Mucosa of descending colon (tissue), 3 donors: Measurements from ENCODE around the gene NELFE. TPM values are rescaled to one million over a fixed set of nuclear protein-coding genes. Genes with fewer than 3 reads are reported as not detected.

Experiments
- ATAC-seq: fragments of 200-7000 bp; cut with Tn5 transposase; one replicate; pipeline ENCODE4 v1.9.1; 2020; ENCODE audit warnings: mild to moderate bottlenecking, moderate library complexity
- DNase-seq, 3 donors: peaks; one replicate each; pipeline ENCODE4 v3.0.0-alpha.2; 2020
- H3K36me3 ChIP-seq: fragments of 200-600 bp; one replicate; pipeline ENCODE4 v1.8.0; 2021; ENCODE audit warnings: low read depth, mild to moderate bottlenecking
- H3K4me1 ChIP-seq: fragments of 200-600 bp; one replicate; pipeline ENCODE4 v1.8.0; 2021; ENCODE audit warnings: low read depth, mild to moderate bottlenecking
- H3K4me3 ChIP-seq: fragments of 200-600 bp; one replicate; pipeline ENCODE4 v1.8.0; 2021; ENCODE audit warnings: mild to moderate bottlenecking
- H3K9me3 ChIP-seq: fragments of 200-600 bp; one replicate; pipeline ENCODE4 v1.8.0; 2021; ENCODE audit warnings: mild to moderate bottlenecking
- intact Hi-C, 2 donors: fragments of 100-400 bp; cut with DNase I in 1 of 2; cut with micrococcal nuclease in 1 of 2; formaldehyde crosslinking; loops; one replicate each; pipeline versions ENCODE4 v1.11.0 to v1.11.1; 2022; cut with DNase I, micrococcal nuclease
- total RNA-seq, 3 donors: library from RNA; stranded (reverse); fragmentation: NEBNext Ultra II Directional in 2 of 3; extraction: Animal tissue kit (Norgen Biotek cat#: 25700) in 2 of 3; gene quantifications; one replicate each; pipeline versions ENCODE4 v1.2.1 to v1.2.4, GENCODE V29; 2021 to 2023
- TF ChIP-seq, protein P1 (sequence below): fragments of 200-600 bp; IDR thresholded peaks from one replicate; pipeline ENCODE4 v1.8.0; 2022; ENCODE audit warnings: antibody characterized with exemption, mild to moderate bottlenecking
- donor health status: DM: no; HTN: no; CAD: no; lungs with moderate emphysema.
- donor health status: DM: no; HTN: no; CAD: no.
- donor health status: DM: no; HTN: yes; CAD: no.

NELFE gene
- total RNA-seq, 3 donors from 2014 or later: 44.9 to 52.4 (median 51.8) TPM

DNA sequence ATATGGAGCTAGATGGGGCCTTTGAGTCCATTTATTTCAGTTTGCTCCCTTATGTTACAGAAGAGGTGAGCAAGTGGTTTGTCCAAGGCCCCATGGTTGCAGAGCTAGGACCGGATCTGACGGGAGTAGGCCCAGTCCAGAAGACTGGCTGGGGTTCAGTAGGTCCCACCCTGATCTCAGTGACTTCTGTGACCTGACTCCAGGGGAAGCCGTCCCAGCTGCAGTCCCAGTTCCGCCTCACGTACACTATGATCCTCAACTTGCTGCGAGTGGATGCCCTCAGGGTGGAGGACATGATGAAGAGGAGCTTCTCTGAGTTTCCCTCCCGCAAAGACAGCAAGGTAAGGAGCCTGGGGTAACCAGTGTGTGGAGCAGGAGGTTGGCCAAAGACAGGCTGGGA lies 7.7 kb upstream of the NELFE start:
- TF ChIP-seq, protein P1, sequence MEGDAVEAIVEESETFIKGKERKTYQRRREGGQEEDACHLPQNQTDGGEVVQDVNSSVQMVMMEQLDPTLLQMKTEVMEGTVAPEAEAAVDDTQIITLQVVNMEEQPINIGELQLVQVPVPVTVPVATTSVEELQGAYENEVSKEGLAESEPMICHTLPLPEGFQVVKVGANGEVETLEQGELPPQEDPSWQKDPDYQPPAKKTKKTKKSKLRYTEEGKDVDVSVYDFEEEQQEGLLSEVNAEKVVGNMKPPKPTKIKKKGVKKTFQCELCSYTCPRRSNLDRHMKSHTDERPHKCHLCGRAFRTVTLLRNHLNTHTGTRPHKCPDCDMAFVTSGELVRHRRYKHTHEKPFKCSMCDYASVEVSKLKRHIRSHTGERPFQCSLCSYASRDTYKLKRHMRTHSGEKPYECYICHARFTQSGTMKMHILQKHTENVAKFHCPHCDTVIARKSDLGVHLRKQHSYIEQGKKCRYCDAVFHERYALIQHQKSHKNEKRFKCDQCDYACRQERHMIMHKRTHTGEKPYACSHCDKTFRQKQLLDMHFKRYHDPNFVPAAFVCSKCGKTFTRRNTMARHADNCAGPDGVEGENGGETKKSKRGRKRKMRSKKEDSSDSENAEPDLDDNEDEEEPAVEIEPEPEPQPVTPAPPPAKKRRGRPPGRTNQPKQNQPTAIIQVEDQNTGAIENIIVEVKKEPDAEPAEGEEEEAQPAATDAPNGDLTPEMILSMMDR: no peak
- intact Hi-C loops: no loop called here
- ATAC-seq (no peak), DNase-seq (no peak)
- Histone ChIP-seq H3K4me3 (no peak overlapping the region), H3K36me3 (peaks cover 9% of the 10 kb centered on the region), H3K9me3 (no peaks in the 10 kb centered on the region), H3K4me1 (peaks cover 9% of the 10 kb centered on the region)

DNA sequence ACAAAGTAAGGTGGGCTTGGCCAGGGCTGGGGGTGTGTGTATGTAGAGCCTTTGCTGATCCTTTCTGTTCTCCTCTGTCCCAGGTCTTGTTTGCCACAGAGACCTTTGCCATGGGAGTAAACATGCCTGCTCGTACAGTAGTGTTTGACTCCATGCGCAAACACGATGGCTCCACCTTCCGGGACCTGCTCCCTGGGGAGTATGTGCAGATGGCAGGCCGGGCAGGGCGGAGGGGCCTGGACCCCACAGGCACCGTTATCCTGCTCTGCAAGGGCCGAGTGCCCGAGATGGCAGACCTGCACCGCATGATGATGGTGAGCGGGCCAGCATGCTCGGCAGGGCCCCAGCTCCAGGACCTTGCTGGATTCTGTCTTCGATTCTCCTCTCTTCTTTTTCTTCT lies 6.9 kb upstream of the NELFE start:
- Histone ChIP-seq H3K4me1 (peaks cover under 1% of the 10 kb centered on the region), H3K36me3 (peaks cover 9% of the 10 kb centered on the region), H3K4me3 (no peak overlapping the region), H3K9me3 (no peaks in the 10 kb centered on the region)
- intact Hi-C loops: no loop called here
- DNase-seq (no peak), ATAC-seq (no peak)
- TF ChIP-seq, protein P1: no peak

DNA sequence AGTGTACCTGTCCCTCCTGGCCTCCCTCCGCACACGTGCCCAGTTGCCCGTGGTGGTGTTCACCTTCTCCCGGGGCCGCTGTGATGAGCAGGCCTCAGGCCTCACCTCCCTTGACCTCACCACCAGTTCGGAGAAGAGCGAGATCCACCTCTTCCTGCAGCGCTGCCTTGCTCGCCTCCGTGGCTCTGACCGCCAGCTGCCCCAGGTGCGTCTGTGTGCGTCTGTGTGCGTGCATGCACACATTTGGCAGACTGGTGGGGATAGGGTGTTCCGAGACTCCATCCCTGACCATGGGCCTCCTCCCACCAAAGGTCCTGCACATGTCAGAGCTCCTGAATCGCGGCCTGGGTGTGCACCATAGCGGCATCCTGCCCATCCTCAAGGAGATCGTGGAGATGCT lies 5.2 kb upstream of the NELFE start:
- TF ChIP-seq, protein P1: no peak
- ATAC-seq (no peak), DNase-seq (peak in 1 of 3 donors; percentile 29)
- H3K36me3 ChIP-seq: peaks cover 9% of the 10 kb centered on the region
- intact Hi-C loops: no loop called here
- no peaks in the 10 kb centered on the region for H3K9me3 ChIP-seq
- H3K4me3 ChIP-seq: no peak overlapping the region
- H3K4me1 ChIP-seq: peaks cover 4% of the 10 kb centered on the region

DNA sequence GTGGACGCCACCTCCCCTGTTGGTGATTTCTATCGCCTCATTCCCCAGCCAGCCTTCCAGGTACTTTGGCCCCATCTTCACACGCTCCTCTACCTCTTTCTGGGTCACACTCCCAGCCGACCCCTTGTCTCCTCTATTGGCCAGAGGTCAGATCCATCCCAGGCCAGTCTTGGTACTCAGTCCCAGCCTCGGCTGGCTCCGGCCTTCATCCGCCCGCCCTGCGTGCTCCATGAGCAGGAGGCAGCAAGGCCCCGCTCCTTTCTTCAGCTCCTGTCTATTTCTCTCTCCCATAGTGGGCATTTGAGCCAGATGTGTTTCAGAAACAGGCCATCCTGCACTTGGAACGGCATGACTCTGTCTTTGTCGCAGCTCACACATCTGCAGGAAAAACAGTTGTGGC lies 2.8 kb upstream of the NELFE start:
- Histone ChIP-seq H3K4me3 (no peak overlapping the region), H3K4me1 (peaks cover 12% of the 10 kb centered on the region), H3K36me3 (peaks cover 7% of the 10 kb centered on the region), H3K9me3 (no peaks in the 10 kb centered on the region)
- TF ChIP-seq, protein P1: no peak
- intact Hi-C loops: no loop called here
- ATAC-seq (no peak), DNase-seq (peak in 1 of 3 donors; percentile 32)

DNA sequence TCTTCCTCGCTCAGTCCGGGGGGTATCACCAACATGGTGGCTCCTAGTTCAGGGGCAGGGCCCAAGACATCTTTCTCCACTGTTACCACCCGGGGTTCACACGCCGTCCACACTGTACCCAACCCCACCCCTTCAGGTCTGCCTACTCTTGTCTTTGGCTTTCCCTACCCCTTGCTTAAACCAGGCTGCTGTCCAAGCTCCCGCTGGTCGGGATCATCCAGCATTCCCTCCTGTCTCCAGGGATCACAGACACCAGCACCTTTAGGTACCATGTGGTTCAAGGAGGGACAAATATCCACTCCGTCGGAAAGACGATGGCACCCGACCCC lies 395 bp downstream of the NELFE start:
- peak; percentile 18 for ATAC-seq
- intact Hi-C loops: loop anchor here in 1 of 2 donors (10.0 kb wide), 1 partner anchor 54 kb away; the partner anchor contains the start of gene ZBTB12

More for the DNA sequence above, 395 bp downstream of the NELFE start:
- DNase-seq: no peak
- peaks cover 12% of the 10 kb centered on the region for H3K4me1 ChIP-seq
- TF ChIP-seq, protein P1: no peak
- peaks cover 5% of the 10 kb centered on the region for H3K36me3 ChIP-seq
- peak overlapping the region; percentile 68 for H3K4me3 ChIP-seq
- H3K9me3 ChIP-seq: no peaks in the 10 kb centered on the region
